Measurements from ENCODE around the gene WWOX. TPM values are rescaled to one million over a fixed set of nuclear protein-coding genes. Genes with fewer than 3 reads are reported as not detected.

WWOX gene
- total RNA-seq, 1 experiment from 2014 or later: 15.6 TPM

- Histone ChIP-seq H3K4ac (ENCODE audit: low read depth, low read length) (no peak overlapping the region), H3K9ac (ENCODE audit: extremely low read depth, insufficient read length, low read length) (no peak overlapping the region), H3K18ac (ENCODE audit: insufficient read length, low read depth, low read length) (no peak overlapping the region), H3K4me2 (ENCODE audit: insufficient read depth, insufficient read length, low read length) (no peak overlapping the region), H3K79me2 (ENCODE audit: insufficient read depth, low read length) (no peaks in the 10 kb centered on the region), H3K23ac (ENCODE audit: insufficient read length, low read depth, low read length) (no peak overlapping the region), H2BK20ac (ENCODE audit: low read depth, low read length, poor library complexity, severe bottlenecking) (no peak overlapping the region), H3K56ac (ENCODE audit: insufficient read length, low read depth, low read length) (no peak overlapping the region), H3K4me1 (ENCODE audit: insufficient read depth, low read length) (no peaks in the 10 kb centered on the region; the same call in 1 of the 2 replicates), H4K8ac (replicated peaks; ENCODE audit: insufficient read length, low read depth, low read length) (no peak overlapping the region), H2BK5ac (ENCODE audit: insufficient read length, low read length) (no peak overlapping the region), H2BK15ac (ENCODE audit: low read depth, low read length) (no peak overlapping the region), H2AFZ (ENCODE audit: low read length) (no peak overlapping the region), H3K23me2 (ENCODE audit: insufficient read length, low read depth, low read length, poor library complexity, severe bottlenecking) (no peaks in the 10 kb centered on the region), H3K27ac (ENCODE audit: insufficient read length, low read depth, low read length) (no peak overlapping the region), H3K79me1 (ENCODE audit: insufficient read depth, low read depth, low read length, poor library complexity, severe bottlenecking) (no peaks in the 10 kb centered on the region), H2BK120ac (ENCODE audit: low read depth, low read length, poor library complexity, severe bottlenecking) (no peak overlapping the region), H4K20me1 (ENCODE audit: control insufficient read depth, insufficient read depth, insufficient read length) (no peaks in the 10 kb centered on the region), H3K14ac (ENCODE audit: insufficient read depth, low read length) (no peak overlapping the region), H4K5ac (ENCODE audit: insufficient read length, low read depth, low read length) (no peak overlapping the region), H3K9me3 (ENCODE audit: control insufficient read depth, low read depth, low read length) (no peaks in the 10 kb centered on the region), H2AK5ac (ENCODE audit: insufficient read length, low read length) (no peak overlapping the region), H3T11ph (ENCODE audit: low read length) (no peak overlapping the region), H2BK12ac (ENCODE audit: insufficient read length, low read depth, low read length) (no peak overlapping the region), H4K91ac (ENCODE audit: insufficient read length, low read depth, low read length) (no peak overlapping the region), H3K27me3 (ENCODE audit: insufficient read depth, low read length) (no peaks in the 10 kb centered on the region)
- no peak overlapping the region for H3K27ac Mint-ChIP-seq
- no peaks in the 10 kb centered on the region for H3K9me3 Mint-ChIP-seq
- no peaks in the 10 kb centered on the region; the same call in 1 of the 2 replicates for H3K27me3 Mint-ChIP-seq (ENCODE audit: low read depth)
- DNase-seq: no peak
- peaks cover 19 to 21% of the 10 kb centered on the region in 2 experiments for H3K4me1 Mint-ChIP-seq
- H3K4me3 Mint-ChIP-seq: no peak overlapping the region
- no peak for TF ChIP-seq CTCF (conservative IDR thresholded peaks at IDR 0.05)
- WGBS (ENCODE audit: extremely low coverage, insufficient read length, low lambda C conversion rate): no CpG with 5 or more reads among the region's 3 CpGs
- no peaks in the 10 kb centered on the region for H3K36me3 Mint-ChIP-seq (ENCODE audit: insufficient read depth in 1 of 3, low read depth in 3 of 3)
Measured at GRCh38 chr16:78589331-78589730, 489.9 kb downstream of the WWOX start.
